GM12873 (cell line): Measurements from ENCODE around the gene SCAMP1.

Experiments
- TF ChIP-seq, protein P1 (sequence below): IDR thresholded peaks from 2 replicates; pipeline ENCODE4 v1.5.1; 2012; ENCODE audit warnings: low read depth, mild to moderate bottlenecking, moderate library complexity, low read length, control low read depth; ENCODE audit not compliant: insufficient read depth; ENCODE audit errors: missing control alignments

Gene SCAMP1

DNA sequence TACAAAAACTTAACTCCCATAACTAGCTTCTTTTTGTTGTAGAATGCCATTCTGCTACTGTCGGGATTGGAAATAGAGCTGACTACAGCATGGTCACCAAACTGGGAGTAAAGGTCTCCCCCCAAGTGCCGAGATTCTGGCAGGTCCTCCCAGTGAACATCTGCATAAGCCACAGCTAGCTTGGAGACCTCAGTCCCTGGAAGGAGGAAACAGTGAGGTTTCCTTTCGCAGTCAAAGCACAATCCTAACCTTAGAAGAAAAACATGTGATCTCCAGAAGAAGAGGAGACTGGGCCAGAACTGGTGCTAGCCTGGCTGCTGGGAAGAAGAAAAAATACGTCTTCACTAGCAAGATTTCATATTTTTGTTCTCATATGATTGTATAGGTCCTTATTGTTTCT is 127.4 kb downstream of the SCAMP1 start:
- TF ChIP-seq, protein P1, sequence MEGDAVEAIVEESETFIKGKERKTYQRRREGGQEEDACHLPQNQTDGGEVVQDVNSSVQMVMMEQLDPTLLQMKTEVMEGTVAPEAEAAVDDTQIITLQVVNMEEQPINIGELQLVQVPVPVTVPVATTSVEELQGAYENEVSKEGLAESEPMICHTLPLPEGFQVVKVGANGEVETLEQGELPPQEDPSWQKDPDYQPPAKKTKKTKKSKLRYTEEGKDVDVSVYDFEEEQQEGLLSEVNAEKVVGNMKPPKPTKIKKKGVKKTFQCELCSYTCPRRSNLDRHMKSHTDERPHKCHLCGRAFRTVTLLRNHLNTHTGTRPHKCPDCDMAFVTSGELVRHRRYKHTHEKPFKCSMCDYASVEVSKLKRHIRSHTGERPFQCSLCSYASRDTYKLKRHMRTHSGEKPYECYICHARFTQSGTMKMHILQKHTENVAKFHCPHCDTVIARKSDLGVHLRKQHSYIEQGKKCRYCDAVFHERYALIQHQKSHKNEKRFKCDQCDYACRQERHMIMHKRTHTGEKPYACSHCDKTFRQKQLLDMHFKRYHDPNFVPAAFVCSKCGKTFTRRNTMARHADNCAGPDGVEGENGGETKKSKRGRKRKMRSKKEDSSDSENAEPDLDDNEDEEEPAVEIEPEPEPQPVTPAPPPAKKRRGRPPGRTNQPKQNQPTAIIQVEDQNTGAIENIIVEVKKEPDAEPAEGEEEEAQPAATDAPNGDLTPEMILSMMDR: no peak

DNA sequence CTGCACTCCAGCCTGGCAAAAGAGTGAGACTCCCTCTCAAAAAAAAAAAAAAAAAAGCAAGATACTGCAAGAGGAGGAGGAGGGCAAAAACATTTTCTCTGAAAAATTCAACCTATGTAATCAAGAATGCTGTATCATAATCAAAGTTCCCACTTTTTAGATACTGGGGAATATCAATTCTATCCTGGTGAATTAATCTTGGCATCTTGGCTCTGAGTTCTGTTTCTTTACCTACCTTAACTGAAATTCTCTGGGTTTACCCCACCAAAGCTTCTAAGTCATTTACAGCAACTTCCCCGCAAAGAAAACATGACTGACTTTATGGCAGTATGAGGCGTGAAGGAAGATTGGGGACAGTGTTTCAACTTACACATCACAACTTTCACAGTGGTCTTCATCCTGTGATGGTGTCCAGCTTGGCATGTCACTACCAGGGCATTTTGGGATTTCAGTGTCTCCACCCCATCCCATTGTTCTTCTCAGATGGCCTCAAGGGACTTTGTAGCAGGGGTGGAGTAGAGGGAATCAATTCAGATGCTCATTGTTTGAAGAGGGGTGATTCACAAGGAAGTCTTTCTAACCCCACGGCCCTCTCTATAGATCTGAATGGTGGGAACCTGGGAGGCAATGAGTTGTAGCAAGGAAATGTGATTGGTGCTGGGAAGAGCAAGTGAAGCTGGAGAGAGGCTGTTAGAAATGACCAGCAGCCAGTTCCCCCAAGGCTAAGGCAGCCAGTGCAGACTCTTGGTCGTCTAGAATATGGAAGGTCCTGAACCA is 130.5 kb downstream of the SCAMP1 start:
- TF ChIP-seq, protein P1: no peak

DNA sequence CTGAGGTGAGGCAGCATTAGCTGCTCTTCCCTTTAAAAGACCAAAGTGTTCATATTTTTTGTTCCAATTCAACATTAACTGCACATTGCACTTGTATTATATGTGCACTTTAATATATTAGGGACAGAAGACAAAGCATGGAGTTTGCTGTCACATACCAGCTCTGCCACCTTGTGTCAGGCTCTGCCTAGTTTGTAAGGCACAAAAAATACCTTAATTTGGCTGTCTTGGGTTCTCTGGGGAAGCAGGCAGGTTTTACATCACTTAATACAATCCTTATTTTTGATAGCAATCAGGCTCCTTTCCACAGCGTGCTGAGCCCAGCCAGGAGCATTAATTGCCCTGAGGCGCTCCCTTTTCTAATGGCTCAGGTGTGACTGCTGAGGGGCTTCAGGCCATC is 131.8 kb downstream of the SCAMP1 start:
- TF ChIP-seq, protein P1: no peak

DNA sequence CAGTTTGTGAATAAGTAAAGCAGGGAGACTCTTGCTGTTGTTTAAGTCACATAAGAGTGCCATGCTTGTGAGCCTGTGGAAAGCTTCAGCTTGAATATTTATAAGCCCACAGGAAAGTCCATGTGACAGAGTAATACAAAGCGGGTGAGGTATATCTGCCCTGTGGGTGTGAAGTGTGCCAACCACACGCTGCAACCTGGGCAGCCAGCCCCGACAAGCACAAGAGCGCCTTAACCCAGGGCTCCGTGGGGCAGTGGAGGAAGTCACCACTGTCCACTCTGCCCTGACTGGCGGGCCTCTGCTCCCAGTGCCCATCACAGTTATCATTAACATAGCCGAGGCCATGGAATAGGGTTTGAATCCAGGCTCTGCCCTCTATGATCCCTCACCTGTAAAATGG is 132.2 kb downstream of the SCAMP1 start:
- TF ChIP-seq, protein P1: no peak

DNA sequence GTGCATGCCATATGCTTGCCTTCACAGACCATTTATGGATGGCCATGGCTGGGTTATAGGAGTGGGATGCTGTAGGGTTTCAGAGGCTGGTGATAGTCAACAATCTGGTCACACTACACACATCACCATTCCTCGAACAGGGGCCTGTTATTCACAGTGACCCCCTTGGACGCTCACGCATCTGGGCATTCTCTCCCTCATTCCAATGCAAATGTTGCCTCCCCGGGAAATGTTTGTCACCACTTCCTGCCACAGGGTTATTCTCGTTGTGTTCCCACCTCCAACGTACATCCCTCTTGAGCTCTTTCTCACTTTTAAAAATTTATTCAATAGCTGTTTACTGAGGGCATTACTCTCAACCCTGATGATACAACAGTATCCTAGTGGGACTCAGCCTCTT is 135.4 kb downstream of the SCAMP1 start:
- TF ChIP-seq, protein P1: no peak

DNA sequence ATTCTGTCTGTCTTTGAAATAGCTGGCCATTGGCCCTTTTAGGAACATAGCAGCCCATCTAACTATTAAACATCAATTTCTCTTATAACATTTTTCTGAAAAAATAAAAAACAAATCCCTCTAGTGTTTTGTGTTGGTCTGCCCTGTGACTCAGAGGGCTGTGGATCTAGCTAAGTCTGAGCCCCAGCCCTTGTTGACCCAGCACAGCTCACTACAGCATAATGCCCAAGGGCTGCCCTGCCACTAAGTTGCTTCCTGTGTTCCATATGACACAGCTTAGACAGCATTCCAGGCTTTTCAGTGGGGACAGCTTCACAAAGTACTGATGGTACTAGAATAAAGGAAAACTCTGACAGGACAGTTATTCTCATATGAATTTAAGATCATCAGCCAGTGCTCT is 136.0 kb downstream of the SCAMP1 start:
- TF ChIP-seq, protein P1: no peak

DNA sequence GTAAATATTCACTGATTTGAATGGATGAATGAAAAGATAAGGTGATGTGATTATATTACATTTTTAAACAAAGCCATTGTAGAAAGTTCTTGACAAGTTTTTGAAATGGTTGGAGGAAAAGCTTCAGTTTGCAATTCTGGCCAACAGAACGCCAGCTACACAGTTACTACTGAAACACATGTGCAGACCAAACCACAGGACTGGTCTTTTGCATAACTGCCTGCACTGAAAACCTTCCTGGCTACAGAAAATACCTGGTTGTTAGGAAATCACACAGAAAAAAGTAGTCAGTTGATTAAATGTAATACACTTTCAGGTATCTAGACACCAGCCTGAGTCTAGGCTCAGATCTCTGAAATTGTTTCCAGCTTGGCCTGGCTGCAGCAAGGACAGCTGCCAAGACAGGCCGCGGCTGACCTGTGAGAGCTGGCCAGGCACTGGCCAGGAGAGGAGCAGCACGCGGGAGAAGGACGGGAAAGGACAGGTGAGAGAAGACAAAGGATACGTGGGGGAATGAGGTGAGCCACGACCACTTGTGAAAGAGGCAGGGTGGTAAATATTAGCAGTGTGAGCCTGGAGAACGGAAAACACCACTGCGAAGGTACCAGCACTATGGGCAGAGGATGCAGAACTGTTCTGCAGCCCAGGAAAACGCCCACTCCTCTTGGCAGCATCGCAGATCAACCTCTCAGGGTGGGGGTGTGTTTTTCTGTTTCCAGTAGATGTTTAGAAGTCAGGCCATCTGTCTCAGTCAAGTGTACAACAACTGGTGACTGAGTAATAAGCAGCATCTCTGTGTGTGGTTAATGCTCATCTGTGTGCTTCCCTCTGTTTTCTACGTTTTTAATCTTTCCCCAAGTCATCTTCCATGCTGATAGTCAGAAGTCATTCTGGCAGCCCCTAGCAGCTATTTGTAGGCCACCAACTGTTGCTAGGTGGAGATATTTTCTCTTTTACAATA is 137.4 kb downstream of the SCAMP1 start:
- TF ChIP-seq, protein P1: no peak
